ENCODE measurements around the gene RNF103. TPM values are rescaled to one million over a fixed set of nuclear protein-coding genes. Genes with fewer than 3 reads are reported as not detected.
A peak's percentile ranks its signal among the peaks of the same experiment; 100 is the strongest.

RNF103 gene
- total and polyA plus RNA-seq, 2 of the 13 experiments (the other 11 are each of a cell fraction or from before 2014, with no cell fraction given): 19.8 to 21.1 TPM

- TF ChIP-seq ZMAT5 (CRISPR knock-in tag; IDR thresholded peaks at IDR 0.05; ENCODE audit: borderline replicate concordance, low read depth) (no peak), ZNF609 (CRISPR knock-in tag; IDR thresholded peaks at IDR 0.05; ENCODE audit: borderline replicate concordance) (no peak), KAT7 (CRISPR knock-in tag; IDR thresholded peaks at IDR 0.05; ENCODE audit: borderline replicate concordance) (no peak), ZBTB3 (CRISPR knock-in tag; IDR thresholded peaks at IDR 0.05; ENCODE audit: borderline replicate concordance, low read depth) (no peak), ZBTB42 (CRISPR knock-in tag; IDR thresholded peaks at IDR 0.05) (no peak), RCOR2 (CRISPR knock-in tag; IDR thresholded peaks at IDR 0.05) (peak; percentile 29; the same call in 1 of the 2 replicates), ZXDC (CRISPR knock-in tag; IDR thresholded peaks at IDR 0.05) (no peak), ZNF777 (CRISPR knock-in tag; IDR thresholded peaks at IDR 0.05) (no peak), ZNF737 (CRISPR knock-in tag; IDR thresholded peaks at IDR 0.05; ENCODE audit: borderline replicate concordance) (no peak), ZFP41 (CRISPR knock-in tag; IDR thresholded peaks at IDR 0.05; ENCODE audit: borderline replicate concordance) (no peak), PAXIP1 (CRISPR knock-in tag; conservative IDR thresholded peaks at IDR 0.05) (peak; percentile 74), BRD4 (CRISPR knock-in tag; IDR thresholded peaks at IDR 0.05) (no peak), RXRB (CRISPR knock-in tag; IDR thresholded peaks at IDR 0.05; ENCODE audit: borderline replicate concordance) (peak; percentile 16; the same call in 1 of the 2 replicates), ZFP1 (CRISPR knock-in tag; IDR thresholded peaks at IDR 0.05) (no peak), SAFB2 (CRISPR knock-in tag; IDR thresholded peaks at IDR 0.05; ENCODE audit: borderline replicate concordance, low read depth) (no peak), ZNF629 (CRISPR knock-in tag; conservative IDR thresholded peaks at IDR 0.05) (no peak), SNRNP70 (IDR thresholded peaks at IDR 0.05; ENCODE audit: low read depth, low read length) (no peak), NFKBIZ (CRISPR knock-in tag; IDR thresholded peaks at IDR 0.05) (no peak)
These were observed 9.0 kb upstream of the RNF103 start (continued) for GRCh38 chr2:86632672-86633071.

Data from HepG2 (cell line).